OCI-M1 (cell line): ENCODE data around the gene UBR7.
A peak's percentile ranks its signal among the peaks of the same experiment; 100 is the strongest.
"Not testable (repeated sequence)": the region's sequence is repeated elsewhere in the genome, so short reads cannot be mapped to it uniquely, and the experiment has no call there.

Experiments used
- DNase-seq: peaks from one replicate; lab custom pipeline; 2025; lab: John Stamatoyannopoulos, UW

The UBR7 gene

DNA sequence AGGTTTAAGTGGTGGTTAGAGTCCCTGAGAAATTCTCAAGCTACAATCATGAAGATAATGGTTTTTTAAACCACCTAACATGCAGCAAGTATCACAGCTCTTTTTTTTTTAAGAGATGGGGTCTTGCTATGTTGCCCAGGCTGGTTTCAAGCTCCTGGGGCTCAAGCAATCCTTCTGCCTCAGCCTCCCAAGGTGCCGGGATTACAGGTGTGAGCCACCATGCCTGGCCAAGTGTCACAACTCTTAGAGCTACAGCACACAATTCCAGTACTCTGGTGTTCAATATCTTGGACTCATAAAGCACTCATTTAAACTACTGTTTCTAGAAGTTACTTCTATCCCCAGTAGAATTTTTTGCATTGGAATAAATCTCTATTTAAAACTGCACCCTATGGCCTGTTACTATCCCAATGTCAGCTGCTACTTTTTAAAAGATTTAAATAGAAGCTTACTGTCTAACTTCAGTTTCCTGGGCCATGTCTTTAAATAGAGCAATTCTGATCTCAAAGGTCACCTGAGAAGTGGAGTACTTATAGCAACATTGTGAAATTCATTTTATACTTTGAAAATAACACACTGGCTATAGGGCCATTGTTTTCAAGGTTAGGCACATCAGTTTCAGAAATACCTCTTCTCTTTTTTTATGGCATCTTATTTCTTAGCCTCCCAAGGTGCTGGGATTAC is 11.6 kb upstream of the UBR7 start:
- no peak for DNase-seq

DNA sequence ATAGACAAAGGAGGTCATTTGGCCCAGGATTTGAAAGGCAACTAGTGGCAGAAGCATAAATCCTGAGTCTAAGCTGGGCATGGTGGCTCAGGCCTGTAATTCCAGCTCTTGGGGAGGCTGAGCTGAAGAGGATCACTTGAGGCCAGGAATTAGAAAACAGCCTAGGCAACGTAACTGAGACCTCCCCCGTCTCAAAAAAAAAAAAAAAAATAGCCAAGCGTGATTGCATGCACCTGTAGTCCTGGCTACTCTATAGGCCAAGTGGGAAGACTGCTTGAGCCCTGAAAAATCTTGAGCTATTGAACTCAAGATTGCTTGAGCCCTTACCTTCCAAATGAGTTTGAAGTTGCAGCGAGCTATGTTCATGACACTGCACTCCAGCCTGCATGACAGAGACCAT is 8.0 kb upstream of the UBR7 start:
- DNase-seq, result no peak

DNA sequence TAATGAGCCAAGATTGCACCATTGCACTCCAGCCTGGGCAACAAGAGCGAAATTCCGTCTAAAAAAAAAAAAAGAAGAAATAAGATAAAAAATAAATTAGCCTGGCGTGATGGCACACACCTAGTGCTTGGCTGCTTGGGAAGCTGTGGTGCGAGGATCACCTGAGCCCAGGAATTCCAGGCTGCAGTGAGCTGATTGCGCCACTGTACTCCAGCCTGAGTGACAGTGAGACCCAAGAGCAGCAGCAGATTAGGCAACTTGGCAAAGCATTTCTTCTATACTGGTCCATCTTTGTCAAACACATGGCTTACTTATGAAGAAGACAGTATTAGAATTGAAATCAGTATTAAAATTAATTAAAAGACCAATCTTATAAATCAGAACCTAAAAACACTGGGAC is 6.5 kb upstream of the UBR7 start:
- no peak for DNase-seq

DNA sequence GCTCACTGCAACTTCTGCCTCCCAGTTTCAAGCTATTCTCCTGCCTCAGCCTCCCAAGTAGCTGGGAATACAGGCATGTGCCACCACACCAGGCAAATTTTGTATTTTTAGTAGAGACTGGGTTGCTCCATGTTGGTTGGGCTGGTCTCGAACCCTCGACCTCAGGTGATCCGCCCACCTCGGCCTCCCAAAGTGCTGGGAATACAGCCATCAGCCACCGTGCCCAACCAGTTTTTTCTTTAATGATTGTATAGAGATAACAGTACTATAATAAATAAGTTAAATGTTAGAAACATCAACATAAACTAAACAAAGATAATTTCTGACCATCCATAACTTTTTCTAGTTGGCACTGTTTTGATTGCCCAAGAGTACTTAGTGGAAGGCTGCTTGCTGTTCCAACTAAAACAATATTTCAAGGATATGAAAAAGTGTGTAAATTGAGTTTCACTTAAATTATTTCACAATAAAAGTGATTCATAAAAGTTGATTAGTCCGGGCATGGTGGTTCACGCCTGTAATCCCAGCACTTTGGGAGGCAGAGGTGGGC is 5.8 kb upstream of the UBR7 start:
- DNase-seq, result no peak

DNA sequence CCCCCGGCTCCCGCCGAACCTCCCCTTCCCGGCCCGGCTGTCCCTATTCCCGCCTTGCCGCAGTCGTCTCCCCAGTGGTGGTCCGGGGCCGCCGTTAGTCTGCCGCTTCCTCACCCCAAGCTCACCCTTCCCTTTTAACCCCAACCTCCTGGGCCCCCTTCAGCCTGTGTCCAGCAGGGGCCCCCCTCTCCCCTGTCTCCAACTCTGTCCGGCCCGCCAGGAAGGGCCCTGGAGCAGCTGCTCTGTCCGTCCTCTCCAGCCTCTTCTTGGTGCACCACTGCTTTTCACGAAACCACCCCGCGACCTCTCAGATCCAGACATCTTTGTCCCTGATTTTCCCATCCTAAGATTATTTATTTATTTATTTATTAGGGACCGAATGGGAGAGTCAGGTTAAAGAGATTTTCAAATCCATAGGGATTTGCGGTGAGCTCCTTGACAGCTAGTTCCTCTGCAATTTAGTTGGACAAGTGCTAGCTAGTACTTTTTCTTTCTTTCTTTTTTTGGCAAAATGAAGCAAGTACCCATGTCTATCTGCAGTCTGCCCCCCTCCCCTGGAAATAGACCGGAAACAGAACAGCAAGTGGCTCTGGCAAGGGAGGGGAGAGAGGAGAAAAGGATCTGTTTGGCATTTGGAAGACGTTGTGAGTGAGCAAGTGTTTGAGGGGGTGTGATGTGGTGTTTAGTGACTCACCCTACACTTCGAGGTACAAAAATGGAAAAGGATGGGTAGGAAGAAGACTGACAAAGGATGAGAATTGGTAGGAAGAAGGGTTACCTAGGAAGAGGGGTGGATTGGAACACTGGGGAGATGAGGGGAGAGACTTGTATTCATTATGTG is 632 bp downstream of the UBR7 start:
- peak; percentile 67 for DNase-seq

DNA sequence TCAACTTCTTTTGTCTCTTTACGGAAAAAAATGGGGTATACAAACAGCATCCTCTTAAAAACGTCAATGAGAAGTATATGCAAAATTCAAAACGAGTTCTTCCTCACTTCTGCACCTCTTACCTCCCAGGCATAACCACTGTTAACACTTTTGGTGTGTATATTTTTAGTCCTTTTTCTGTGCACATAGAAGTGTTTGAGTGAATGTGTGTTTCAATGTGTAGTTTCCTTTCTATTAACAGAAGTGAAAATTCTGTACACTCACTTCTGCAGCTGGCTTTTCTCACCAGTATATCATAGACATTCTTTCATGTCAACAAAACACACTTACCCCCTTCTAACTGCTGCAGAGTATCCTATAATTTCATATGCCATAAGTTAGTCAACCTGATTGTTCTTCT is 5.4 kb downstream of the UBR7 start:
- no peak for DNase-seq

DNA sequence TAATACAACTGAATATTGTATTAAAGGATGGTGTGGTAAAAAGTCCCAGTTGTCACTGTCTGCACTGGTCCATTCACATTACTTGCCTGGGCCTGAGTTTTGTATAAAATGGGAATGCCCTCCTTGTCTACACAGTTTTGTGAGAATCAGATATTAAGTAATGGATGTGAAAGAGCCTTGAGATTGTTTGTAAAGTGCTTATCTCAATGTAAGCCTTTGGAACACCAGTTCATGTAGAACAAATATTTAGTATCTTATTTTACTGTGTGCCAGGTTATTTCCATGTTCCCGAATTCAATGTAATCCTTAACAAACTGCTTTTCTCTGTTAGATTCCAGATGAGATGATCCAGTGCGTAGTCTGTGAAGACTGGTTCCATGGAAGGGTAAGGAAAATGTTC is 7.5 kb downstream of the UBR7 start:
- DNase-seq, result no peak

DNA sequence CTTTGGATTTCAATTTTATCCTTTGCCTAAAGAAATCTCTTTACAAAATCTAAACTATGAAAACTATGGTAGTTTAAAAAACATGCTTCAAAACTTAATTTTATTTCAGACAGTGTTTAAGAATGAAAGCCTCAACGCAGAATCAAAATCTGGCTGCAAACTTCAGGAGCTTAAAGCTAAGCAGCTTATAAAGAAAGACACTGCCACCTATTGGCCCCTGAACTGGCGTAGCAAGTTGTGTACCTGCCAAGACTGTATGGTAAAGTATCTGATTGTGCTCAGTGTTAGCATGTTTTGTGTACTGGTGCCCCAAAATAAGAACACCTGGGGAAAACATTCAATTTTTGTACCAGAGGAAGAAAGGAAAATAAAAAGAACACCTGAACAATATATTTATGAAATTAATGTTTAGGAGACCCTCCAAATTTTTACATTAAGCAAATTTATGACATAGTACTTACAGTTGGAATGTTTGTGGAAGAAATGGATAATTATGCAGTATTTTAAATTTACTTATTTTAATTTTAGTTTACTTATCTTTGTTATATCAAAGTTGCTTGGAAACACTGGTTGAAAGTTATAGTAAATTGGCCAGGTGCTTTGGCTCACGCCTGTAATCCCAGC is 12.2 kb downstream of the UBR7 start:
- DNase-seq, result peak; percentile 62

DNA sequence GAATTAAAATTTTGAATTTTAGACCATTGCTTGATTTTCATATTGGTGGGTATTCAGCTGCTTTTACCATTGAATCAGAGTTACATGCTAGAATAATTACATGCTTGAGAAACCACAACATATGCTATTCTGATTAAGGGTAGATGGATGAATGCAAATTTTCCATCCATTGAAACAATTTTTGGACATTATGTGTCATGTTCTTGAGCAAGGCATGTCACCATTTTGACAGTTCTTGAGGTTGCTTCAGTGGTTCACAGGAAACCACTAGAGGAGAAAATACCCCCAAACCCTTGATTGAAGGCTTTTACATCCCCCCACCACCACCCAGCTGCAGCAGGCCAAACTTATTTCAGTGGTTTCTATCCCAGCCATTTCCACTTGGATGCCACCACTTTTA is 13.5 kb downstream of the UBR7 start:
- no peak for DNase-seq

DNA sequence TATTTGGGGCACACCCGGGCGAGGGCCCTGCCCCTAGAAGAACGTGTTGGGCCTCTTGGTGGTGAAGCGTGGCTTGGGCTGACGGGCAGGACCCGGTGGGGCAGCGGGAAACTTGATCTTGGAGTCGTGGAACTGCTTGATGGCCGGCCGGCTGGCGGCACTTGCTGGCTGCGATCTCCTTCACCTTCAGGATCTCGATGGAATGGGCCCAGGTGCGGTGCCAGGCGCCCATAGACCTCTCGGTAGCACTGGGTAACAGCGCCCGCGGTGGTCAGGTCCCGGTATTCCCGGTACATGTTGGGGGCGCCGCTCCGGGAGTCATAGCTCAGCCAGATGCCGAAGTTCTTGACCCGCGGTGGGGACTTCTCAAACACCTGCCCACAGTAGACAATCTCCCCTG is 16.5 kb downstream of the UBR7 start:
- no peak for DNase-seq

DNA sequence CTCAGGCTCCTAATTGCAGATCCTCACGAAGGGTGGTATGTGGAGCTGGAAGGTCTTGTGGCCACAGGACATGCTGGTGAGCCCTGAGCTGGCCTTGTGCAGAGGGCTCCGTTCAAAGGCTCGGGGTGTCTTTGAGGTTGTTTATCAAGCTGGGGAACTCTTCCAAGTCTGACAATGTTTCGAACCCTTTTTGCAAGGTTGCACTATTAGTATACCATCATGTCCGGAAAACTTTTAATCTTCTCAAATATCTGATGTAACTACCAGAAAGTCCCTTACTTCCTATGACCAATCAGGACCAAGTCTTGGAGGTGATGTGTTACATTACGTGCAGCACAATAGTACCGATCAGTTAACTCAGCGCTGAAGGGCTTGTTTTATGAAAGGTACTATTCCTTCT is 21.5 kb downstream of the UBR7 start:
- DNase-seq, result no peak

DNA sequence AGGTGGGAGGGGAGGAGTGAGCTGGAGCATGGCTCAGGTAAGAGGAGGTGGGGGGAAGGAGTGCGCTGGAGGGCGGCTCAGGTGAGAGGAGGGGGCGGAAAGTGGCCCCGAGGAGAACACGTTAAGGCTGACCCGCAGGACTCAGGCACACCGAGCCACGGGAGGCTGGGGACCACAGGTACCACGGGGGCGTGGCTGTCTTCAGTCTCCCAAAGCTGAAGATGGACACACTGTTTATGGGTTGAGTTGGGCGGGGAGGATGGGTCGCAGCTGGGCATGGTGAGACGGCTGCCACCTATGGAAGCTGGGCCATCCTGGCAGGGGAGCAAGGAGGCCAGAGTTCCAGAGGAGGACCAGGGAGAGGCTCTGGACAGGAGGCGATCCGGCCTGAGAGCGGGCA is 23.5 kb downstream of the UBR7 start:
- DNase-seq, result no peak

DNA sequence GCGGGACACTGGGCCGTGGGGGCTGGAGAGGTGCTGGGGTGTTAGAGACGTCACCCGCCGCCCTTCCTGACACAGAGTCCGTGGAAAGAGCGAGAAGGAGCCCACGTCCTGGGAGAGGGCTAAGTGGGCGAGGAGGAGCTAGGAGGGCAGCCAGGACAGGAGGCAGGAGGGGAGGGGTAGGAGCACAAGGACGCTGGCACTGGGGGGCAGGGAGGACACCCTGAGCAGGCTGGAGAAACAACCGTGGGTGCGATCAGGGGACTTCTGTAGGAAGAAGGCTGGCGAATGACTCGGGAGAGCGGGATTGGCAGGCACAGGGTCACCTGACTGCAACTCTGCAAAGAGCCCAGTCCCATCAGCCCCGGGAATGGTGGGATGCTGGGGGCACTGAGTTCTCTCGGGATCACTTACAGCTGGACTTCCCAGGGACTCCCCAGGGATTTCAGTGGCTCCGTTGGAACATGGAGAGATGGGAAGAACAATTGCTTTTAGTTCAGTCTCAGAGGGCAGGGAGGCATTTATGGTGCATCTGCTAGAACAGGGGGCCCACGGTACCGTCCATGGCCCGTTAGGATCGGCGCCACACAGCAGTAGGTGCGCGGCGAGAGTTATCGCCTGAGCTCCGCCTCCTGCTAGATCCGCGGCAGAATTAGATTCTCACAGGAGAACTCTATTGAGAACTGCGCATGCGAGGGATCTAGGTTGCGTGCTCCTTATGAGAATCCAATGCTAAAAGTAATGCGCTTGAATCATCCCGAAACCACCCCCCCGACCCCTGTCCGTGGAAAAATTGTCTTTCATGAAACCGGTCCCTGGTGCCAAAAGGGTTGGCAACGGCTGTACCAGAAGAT is 24.3 kb downstream of the UBR7 start:
- no peak for DNase-seq

DNA sequence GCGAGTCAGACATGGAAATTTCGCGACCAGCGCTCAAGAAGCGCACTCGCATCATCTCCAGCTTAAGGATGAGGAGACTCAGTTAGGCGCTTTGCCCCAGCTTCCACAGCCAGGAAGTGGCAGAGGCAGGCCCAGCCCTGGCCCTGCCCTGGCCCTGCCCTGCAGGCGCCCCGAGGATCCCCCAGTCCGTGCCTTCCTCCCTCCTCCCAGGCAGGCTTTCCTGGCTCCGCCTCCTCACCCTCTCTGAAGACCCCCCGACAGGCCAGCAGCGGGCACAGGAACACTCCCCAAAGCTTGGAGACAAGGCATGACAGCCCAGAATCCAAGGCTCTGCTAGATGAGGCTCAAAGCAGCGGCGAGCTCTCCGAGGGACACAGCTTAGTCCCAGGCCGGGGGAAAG is 25.1 kb downstream of the UBR7 start:
- no peak for DNase-seq

DNA sequence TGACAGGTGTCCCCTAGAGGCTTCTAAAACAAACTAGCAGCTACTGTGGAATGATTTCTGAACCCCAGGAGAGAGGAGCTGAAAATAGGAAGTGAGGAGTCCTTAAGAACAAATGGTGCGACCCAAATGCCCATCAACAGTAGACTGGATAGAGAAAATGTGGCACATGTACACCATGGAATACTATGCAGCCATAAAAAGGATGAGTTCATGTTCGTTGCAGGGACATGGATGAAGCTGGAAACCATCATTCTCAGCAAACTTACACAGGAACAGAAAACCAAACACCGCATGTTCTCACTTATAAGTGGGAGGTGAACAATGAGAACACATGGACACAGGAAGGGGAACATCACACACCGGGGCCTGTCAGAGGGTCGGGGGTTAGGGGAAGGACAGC is 26.0 kb downstream of the UBR7 start:
- DNase-seq, result not testable (repeated sequence)

DNA sequence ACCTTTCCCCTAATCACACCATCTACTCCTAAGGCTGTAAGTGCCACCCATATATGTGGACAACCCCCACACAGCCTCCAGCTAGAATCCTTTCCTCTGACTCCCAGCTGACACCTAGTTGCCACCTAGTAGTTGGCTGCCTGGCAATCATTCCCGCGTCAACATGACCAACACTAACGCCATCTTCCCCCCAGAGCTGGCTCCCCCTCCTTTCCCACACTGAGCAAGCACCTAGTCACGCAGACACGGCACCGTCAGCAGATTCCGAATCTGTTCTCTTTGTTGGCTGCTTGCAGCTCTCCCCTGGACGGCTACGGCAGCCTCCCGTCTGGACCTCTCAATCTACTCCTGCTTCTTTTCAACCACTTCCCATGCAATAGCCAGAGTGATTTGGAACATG is 27.7 kb downstream of the UBR7 start:
- no peak for DNase-seq

DNA sequence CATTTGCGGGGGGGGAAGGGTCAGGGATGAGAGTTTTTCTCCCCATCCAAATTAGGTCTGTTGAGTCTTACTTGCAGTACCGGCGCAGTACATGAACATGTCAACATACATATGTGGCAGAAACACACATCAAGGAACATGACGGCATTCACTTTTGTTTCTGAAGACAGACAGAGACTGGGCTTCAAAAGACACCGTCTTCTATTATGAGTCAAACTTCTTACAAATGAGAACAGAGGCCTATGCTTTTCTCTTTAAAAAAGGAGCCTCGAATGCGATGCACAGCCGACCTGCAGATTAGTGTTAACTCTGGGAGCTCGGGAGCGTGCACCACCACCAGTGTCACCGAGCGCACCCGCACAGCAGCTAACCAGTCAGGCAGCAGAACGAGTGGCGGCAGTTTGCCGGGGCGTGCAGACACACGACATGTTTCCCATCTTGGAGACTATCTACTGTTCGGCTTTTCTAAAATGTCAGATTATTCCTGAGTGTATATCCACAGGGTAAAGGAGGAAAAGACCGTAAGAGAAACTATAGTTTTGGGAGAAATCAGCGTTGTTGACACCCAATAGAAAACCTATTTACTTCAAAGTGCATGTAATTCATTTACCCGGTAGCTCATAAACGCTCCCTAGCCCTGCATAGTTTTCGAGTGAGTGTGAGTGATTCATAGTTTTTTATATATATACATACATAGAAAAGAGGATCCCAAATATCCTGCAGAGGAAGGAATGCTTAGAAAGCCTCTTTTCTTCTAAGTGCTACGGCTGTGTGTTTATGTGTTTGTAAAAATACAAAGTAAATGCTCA is 33.0 kb downstream of the UBR7 start:
- DNase-seq, result no peak

DNA sequence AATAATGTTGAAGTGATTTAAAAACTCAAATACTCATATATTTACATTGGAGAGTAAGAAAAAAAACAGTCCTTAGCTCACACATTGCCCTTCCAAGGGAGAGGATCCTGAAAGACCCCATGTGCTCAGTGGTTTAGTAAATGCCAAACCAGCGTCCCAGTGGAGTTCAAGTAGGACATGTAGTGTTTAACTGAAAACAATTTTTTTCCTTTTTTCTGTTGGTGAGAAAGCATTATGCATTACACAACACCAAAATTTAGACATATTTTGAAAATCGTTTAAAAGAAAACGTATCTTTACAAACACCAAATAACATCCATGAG is 33.6 kb downstream of the UBR7 start:
- no peak for DNase-seq

DNA sequence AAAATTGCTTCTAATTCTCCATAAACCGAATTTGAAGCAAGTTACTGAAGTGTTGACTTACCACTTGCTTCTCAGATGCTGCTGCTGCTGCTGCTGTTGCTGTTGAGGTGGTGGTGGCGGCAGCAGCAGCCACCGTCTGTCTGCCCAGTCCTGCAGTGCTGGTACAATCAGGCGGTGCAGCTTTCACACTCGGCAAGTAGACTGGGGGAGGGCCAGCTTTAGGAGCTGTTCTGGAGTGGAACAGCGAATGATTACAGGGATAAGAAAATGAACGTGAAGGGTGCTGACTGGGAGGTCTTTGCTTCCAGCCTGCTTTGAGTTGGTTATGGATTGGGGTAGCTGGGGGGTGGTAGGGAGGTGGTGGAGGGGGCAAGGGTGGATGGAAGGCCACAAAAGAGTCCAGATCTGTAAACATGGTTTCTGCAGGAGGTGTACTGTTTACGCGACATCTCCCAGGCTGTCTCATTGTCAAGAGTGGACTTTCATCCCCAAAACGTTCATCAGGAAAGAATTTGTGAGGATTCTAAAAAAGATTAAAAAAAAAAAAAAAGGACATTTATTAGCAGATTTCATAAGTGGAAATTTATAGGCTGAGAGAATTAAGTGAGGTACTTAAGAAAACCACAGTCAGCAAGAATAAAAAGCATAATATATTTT is 38.8 kb downstream of the UBR7 start:
- no peak for DNase-seq

DNA sequence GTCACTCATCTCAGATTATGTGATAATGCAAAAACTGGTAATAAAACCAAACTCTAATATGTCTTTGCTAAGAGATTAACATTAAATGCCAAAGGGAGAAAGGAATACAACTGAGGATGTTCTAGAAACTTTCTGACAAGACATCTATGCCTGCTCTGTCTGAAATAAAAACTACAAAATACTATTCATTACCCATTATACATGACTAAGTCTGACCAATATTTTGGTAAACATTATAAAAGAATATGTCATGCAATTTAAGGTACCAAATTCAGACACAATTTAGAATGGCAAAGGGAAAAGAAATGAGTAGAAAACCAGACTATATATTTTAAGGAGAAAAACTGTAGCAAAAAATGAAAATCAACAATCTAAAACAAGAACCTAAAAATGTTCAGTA is 39.5 kb downstream of the UBR7 start:
- DNase-seq, result no peak
